Right lobe of liver (tissue), 4 donors: ENCODE results near the gene RASSF7.

ENCODE experiments used
- CTCF ChIP-seq, 4 donors: fragments of 200-600 bp in 3 of 4; fragments of 450-650 bp in 1 of 4; IDR thresholded peaks; one replicate each; pipeline versions ENCODE4 v1.5.1 to v1.8.0; 2016 to 2022; ENCODE audit warnings: antibody characterized with exemption in 4 of 4, mild to moderate bottlenecking in 2 of 4
- POLR2A ChIP-seq: fragments of 450-650 bp; IDR thresholded peaks from one replicate; pipeline ENCODE4 v1.6.1; 2017; ENCODE audit warnings: antibody characterized with exemption, mild to moderate bottlenecking
- donor health status: DM: no; HTN: no; CAD: no.
- donor health status: DM: no; HTN: no; CAD: no.
- donor health status: DM: no; HTN: yes; CAD: no.

DNA sequence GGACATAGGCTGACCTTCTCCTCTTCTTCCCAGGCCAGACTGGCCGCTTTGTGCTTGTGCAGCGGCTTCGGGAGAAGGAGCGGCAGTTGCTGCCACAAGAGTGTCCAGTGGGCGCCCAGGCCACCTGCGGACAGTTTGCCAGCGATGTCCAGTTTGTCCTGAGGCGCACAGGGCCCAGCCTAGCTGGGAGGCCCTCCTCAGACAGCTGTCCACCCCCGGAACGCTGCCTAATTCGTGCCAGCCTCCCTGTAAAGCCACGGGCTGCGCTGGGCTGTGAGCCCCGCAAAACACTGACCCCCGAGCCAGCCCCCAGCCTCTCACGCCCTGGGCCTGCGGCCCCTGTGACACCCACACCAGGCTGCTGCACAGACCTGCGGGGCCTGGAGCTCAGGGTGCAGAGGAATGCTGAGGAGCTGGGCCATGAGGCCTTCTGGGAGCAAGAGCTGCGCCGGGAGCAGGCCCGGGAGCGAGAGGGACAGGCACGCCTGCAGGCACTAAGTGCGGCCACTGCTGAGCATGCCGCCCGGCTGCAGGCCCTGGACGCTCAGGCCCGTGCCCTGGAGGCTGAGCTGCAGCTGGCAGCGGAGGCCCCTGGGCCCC lies 1.4 kb downstream of the RASSF7 start:
- TF ChIP-seq CTCF (IDR thresholded peaks at IDR 0.05), result no peak
- no peak for TF ChIP-seq POLR2A
